MV-4-11 (cell line): ENCODE results near the gene GALR2.
A peak's percentile ranks its signal among the peaks of the same experiment; 100 is the strongest.
"Not testable (repeated sequence)": the region's sequence is repeated elsewhere in the genome, so short reads cannot be mapped to it uniquely, and the experiment has no call there.

Experiments used
- DNase-seq: peaks from one replicate; lab custom pipeline; 2025; lab: John Stamatoyannopoulos, UW

The GALR2 gene

DNA sequence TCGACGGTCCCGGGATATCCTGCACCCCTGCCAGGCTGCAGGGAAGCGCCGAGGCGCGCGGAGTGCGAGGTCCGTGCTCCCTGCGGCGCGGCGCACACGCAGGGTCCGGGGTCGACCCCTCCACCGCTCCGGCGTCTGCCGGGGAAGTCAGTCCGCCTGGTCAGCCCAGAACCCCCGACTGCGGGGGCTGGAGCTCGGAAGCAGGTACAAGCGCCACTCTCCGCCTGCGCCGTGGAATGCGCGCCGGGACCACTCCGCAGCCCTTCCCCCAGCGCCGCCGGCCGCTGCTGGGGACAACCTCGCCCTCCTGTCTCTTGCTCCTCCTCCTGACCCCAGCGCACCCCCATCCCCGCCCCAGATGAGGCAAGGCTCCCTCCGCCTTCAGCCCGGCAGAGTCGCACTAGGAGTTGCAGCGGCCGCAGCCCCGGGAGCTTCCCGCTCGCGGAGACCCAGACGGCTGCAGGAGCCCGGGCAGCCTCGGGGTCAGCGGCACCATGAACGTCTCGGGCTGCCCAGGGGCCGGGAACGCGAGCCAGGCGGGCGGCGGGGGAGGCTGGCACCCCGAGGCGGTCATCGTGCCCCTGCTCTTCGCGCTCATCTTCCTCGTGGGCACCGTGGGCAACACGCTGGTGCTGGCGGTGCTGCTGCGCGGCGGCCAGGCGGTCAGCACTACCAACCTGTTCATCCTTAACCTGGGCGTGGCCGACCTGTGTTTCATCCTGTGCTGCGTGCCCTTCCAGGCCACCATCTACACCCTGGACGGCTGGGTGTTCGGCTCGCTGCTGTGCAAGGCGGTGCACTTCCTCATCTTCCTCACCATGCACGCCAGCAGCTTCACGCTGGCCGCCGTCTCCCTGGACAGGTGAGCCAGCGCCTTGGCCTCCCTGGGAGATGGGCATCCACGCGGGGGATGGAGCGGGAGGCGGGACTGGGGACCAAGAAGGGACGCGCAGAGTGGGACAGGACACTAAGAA lies at the start of gene GALR2:
TSS of gene GALR2 (plus strand) at position 392 of the 974 bp plus-strand sequence. CDS start at position 495, 103 bp downstream.
- peak; percentile 5 for DNase-seq

DNA sequence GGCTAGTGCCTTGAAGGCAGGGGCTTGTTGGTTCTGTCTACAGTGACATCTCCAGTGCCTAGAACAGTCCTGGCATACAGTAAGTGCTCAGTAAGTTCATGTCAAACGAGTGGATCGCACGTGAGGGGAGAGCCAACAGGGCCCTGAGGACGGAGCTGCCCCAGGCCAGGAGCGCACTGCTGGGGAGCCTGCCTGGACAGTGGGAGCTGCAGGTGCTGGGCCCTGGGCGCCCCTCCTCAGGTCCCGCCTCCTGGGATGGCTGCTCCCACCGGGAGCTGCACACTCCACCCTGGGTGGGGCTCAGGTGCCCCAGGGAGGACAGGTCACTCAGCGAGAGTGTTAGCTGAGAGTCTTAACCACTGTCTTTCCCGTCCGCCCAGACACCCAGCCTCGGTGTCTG lies 49.3 kb upstream of the GALR2 start:
- no peak for DNase-seq

DNA sequence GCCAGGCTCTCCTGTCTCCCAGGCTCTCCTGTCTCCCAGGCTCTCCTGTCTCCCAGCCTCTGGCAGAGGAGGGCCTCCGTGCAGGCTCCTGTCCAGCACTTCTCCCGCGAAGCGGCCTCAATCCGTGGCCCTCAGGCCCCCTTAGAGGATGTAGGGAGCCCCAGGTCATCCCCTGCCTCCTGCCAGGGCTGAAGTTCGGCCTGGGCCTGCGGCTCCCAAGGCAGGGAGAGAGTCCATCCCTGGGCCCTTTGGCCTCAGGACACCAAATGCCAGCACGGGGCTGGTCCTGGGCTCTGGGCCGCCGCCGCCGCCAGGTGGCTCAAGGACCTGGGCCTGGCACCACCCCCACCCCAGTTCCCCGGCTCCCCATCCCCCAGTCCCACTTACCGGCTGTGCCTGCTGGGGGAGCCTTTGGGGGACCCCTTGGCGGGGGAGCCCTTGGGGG lies 47.8 kb upstream of the GALR2 start:
- no peak for DNase-seq

DNA sequence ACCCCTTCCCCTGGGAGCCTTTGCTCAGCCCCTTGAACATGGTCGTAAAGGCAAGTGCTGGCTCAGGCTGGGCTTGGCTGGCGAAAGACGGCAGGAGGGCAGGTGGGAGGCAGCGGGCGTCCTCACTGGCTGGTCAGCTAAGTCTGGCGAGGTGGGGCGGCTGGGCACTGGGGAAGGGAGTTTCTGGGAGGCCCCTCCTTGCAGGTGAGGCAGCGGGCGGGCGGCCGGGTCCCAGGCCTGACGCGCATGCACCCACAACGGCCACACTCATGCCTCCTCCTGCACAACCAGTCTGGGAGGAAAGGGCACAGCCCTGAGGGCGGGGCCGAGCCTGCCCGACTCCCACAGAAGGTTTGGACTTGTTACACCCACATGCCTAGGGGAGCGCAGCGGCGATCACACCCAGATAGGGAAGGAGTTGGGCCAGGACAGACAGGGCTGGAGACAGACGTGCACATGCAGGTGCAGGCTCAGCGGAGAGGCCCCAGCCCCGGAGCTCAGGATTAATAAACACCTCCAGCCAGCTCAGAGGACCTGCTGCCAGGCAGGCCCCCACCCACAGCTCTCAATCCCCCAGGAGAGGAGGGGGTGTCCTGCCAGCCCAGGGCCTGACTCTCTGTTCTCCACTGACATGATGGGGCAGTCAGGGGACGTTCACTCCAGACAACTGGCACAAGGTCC lies 47.3 kb upstream of the GALR2 start, which contains the start of gene EVPL:
TSS of gene EVPL (minus strand) at position 148 of the 681 bp plus-strand sequence. CDS start at position 40, 108 bp downstream.
- no peak for DNase-seq

GRCh38 chr17:76032073-76032779 lies 42.4 kb upstream of the GALR2 start:
- no peak for DNase-seq

DNA sequence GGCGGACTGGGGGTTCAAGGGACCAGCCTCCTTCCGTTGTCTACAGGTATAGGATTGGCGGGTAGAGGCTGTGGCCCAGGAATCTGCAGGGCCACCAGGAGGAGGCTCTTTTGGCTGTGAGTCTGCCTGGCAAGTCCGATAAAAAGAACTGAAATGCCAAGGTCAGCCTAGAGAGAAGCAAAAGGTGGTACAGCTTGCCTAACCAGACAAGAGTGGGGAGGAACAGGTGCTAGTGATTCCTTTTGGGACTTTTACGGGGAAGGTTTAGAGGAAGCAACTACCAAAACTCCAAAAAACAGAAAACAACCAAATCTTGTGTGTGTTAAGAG lies 41.8 kb upstream of the GALR2 start:
- DNase-seq, result no peak

- DNase-seq, result no peak
Observed at GRCh38 chr17:76033139-76033538, 41.4 kb upstream of the GALR2 start.

DNA sequence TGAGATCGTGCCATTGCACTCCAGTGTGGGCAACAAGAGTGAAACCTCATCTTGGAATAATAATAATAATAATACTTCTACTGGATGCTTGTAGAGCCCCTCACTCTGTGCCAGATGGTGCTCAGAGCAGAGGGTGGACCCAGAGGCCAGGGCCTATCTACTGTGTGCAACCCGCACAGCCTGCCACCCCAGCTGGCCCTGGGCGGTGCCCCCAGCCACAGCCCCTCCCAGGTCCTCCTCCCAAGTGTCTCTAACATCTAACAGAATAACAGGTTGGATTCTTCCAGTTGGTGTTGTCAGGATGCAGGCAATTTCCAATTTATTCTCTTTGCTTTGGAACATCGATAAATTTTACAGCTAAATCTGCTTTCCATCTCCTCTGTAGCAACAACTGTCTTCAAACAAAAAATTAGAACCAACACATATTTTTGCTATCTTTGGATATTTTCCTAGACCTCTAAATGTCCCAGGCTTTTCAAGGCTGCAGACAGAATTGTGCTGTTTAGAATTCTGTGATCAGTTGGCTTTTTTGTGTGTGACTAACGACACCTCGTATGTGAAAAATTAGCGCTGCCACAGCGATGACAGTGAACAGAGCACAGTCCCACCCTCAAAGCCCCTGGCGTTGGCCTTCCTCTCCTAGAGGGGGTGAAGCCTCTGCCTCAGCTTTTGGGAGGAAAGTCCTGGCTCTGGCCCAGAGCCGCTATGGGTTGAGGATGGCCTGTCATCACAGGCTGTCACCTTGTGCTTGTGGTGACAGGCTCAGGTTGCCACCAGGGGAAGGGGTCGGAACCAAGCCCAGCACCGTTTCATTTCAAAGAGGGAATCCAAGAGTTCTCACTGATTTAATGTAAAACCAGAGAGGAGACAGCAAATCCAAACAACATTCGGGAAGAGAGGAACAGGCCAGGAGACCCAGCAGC lies 39.9 kb upstream of the GALR2 start:
- DNase-seq, result no peak

DNA sequence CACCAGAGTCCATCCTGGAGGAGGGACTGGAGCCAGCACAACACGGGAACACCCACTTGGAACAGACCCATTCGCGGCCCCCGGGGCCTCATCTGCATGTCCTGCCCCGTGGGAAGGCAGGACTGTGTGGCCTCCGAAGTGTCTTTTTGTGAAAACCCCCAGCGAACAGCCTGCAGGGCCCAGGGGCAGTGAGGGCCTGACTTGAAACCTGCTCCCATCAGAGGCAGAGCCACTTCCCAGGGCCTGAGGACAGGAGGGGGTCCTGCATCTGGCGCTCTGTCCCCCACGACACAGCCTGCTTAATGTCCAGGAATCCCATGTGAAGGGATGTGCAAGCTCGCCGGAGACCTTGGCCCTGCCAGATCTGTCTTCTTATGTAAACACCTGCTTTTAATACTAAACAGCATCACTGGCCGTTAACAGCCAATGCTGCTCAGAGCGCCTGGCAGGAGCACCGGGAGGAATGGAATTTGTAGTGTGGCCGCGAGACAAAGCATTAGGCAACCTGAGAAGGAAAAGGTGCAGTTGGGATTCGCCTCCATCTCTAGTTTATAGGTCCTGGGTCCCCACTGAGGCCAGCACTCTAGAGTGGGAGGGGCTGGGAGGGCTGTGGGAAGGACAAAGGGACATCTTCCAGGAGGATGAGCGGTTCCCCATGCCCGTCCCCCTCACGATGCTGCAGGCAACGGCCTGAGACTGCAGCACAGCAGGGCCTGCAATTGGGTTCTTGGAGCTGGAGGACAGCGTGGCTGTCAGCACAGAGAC lies 37.9 kb upstream of the GALR2 start:
- no peak for DNase-seq

- DNase-seq, result no peak
Observed at GRCh38 chr17:76038050-76038449, 36.5 kb upstream of the GALR2 start.

DNA sequence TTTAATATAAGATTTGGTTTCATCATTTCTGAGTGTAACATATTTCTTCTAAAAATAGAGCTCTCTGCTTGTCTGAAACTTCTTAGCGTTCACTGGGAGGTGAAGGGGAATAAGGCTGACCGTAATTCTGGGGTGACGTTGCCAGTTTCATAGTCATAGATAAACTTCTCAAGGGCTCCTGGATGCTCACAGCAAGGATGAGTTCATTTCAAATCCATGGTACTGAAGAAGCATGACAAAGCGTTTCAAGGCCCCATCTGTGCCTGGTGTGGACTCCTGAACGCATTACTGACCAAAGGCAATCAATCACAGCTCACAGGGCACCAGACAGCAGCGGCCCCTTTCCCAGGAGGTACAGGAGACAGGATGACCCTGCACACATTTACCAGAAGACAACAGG lies 35.5 kb upstream of the GALR2 start:
- DNase-seq, result no peak

DNA sequence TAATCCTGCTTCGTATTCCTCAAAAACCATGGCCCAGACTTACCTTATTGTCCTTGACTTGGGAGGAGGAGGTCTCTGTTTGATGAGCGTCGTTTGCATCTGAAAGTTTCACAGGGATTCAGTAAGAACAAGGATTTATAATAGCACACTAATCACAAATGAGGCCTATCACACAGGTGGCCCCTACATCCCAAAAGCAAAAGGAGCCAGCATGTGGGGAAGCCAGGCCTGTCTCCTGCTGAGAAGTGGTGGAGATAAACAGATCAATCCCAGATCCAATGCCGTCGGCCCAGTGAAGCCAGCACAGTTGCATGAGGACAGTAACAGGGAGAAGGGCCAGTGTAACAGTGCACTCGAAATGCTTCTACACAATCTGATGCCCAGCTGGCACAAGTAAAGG lies 34.2 kb upstream of the GALR2 start:
- DNase-seq, result no peak

DNA sequence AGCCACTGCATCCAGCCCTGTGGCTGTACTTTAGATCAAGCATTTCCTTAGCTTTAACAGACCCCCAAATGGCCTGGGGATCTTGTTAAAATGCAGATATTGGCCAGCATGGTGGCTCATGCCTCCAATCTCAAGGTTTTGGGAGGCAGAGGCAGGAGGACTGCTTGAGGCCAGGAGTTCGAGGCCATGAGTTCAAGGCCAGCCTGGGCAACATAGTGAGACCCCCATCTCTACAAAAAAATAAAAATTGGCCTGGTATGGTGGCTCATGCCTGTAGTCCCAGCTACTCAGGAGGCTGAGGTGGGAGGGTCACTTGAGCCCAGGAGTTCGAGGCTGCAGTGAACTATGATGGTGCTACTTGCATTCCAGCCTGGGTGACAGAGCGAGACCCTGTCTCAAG lies 31.7 kb upstream of the GALR2 start:
- not testable (repeated sequence) for DNase-seq

- not testable (repeated sequence) for DNase-seq
Observed at GRCh38 chr17:76044475-76045007, 30.0 kb upstream of the GALR2 start.

DNA sequence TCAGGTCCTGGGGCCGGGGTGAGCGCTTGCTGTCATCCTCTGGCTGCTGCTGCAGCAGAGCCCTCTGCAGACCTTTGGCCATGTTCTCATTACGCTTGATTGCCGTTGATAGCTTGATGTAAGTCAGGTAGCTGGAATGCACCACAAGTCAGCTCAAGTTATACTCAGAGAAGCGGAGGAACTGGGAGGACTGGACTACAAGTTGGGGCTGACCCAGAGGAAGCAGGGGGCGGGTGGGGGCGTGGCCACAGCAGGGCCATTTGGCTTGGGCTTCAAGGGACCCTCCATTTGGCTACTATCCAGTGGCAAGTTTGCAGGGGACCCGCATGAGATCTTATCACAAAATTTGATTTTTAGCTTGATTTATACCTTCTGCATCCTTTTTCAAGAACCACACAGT lies 28.5 kb upstream of the GALR2 start:
- DNase-seq, result no peak

GRCh38 chr17:76048025-76048605 lies 26.5 kb upstream of the GALR2 start:
- DNase-seq, result peak; percentile 89

DNA sequence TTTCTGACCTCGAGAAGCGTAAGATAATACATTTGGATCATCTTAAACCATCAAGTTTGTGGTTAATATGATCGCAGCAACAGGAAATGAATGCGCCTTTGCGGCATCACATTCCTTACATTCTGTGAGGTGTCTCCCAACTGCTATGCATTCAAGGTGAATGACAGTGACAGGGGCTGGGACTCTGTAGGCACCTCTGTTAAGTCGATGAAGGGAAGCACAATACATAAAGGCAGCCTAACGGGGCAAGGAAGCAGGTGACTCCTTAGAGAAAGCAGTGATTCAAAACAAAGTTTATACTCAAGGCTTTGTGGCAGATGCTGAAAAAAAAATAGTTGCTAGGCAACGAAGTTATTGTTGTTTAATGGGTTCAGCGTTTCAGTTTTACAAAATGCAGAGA lies 25.9 kb upstream of the GALR2 start:
- no peak for DNase-seq

DNA sequence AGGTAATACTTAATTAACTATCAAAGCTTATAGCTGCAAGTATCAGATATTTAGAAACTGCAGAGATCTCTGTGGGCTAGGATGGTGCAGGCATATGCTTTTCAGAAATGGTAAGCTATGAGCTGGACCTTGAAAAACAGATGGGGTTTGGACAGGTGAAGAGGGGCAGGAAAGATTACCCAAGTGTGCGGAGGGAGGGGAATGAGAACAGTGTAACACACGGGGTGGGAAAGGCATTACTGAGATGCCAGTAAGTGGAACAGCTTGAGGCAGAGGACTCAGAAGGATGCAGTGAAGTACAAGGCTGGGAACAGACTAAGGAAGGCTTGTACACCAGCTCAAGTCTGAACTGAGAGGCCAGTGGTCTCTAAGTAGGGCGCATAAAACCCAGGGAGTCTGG lies 25.3 kb upstream of the GALR2 start:
- no peak for DNase-seq

DNA sequence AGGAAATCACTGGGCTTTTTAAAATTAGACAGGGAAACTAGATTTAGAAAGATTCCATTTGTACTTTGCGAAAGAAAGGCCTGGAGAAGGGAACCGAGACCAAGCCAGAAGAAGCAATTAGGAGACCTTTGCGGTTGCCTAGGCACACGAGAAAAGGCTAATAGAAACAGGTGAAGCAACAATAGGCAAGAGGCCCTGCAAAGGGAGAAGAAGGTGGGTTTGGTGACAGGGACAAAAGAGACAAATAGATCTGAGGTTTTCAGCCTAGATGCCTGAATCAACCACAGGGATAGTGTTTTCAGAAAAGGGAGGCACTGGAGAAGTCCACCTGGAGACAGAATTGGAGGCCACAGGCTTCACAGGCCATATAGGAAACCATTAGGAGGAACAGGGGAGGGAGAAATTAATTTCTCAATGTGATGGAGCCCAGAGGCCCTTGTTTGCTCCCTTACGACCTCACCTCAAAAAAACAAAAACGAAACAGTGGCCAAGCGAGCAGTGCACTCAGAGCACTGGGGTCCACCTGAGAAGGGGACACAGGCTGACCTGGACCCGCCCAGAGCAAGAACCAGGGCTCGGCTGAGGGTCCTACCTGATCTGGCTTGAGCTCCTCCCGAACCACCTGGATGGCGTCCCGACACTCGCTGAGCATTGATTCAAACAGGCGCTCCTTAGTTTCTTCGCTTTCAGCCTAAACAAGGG lies 24.6 kb upstream of the GALR2 start:
- peak; percentile 28 for DNase-seq
